B cell (primary cell): ENCODE data around the gene MLXIPL.

Source experiments
- EZH2 ChIP-seq: IDR thresholded peaks from 2 replicates; pipeline ENCODE4 v1.6.1; 2012; ENCODE audit warnings: borderline replicate concordance, low read depth, mild to moderate bottlenecking, moderate library complexity, low read length; ENCODE audit not compliant: insufficient read depth, poor library complexity, severe bottlenecking
- TF ChIP-seq, protein P1 (sequence below): fragments of 200-600 bp; IDR thresholded peaks from one replicate; pipeline ENCODE4 v1.8.0; 2022; ENCODE audit warnings: antibody characterized with exemption, mild to moderate bottlenecking

DNA sequence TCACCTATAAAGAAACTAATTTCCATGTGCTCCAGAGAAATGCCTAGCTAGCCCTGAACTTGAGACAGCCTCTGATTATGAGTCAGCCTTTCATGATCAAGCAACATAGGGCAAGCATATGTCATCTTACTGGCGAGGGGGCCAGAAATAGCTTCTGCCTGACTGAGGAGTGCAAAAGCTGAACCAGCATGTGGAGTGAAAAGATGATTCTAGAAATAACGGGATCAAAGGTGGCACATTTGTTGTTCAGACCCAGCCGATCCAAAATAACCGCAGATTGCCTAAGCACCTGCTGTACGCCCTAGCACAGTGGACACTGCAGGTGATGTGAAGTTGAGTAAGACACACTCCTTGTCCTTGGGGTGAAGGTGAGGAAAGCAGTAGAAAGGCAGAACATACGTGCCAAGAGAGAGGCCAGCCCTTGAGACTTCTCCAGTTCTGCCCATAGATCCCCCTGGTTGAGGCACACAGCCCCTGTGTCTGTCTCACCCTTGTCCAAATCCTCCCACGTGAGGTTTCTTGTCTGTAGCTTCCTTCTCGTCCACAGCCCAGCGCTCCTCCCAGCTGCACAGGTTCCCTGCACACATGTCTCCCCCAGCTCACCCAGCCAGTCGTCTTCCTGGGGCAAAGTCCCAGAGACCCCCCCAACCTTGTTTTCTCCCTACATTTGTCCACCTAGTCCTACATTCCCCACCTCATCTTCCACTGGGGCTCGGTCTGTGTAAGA, 64.0 kb downstream of the MLXIPL start:
- TF ChIP-seq, protein P1, sequence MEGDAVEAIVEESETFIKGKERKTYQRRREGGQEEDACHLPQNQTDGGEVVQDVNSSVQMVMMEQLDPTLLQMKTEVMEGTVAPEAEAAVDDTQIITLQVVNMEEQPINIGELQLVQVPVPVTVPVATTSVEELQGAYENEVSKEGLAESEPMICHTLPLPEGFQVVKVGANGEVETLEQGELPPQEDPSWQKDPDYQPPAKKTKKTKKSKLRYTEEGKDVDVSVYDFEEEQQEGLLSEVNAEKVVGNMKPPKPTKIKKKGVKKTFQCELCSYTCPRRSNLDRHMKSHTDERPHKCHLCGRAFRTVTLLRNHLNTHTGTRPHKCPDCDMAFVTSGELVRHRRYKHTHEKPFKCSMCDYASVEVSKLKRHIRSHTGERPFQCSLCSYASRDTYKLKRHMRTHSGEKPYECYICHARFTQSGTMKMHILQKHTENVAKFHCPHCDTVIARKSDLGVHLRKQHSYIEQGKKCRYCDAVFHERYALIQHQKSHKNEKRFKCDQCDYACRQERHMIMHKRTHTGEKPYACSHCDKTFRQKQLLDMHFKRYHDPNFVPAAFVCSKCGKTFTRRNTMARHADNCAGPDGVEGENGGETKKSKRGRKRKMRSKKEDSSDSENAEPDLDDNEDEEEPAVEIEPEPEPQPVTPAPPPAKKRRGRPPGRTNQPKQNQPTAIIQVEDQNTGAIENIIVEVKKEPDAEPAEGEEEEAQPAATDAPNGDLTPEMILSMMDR: no peak
- TF ChIP-seq EZH2: no peak
